NCI-H146 (cell line): ENCODE measurements around the gene IDH3B.

Experiments
- DNase-seq: peaks from one replicate; lab custom pipeline; 2025; lab: John Stamatoyannopoulos, UW

IDH3B gene

DNA sequence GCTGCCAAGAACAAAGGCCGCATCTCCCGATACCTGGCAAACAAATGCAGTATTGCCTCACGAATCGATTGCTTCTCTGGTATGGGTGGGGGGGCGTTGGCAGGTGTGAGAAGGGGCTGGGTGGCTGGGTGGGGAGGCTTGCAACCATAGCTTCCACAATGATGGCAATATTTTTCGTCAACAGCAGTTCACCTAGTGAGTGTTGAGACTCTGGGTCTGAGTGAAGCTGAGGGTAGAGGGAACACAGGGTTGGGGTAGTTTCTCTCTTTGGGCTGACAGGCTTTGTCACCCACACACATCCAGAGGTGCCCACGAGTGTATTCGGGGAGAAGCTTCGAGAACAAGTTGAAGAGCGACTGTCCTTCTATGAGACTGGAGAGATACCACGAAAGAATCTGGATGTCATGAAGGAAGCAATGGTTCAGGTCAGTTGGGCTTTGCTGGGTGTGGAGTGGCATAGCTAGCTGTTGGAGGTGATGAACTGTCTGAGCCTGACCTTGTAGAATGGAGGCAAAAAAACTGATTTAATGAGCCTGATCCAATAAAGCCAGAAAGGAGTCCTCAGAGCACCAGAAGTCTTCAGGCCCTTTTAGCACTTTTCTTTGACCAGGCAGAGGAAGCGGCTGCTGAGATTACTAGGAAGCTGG lies 7.4 kb downstream of the IDH3B start:
- DNase-seq, result no peak

DNA sequence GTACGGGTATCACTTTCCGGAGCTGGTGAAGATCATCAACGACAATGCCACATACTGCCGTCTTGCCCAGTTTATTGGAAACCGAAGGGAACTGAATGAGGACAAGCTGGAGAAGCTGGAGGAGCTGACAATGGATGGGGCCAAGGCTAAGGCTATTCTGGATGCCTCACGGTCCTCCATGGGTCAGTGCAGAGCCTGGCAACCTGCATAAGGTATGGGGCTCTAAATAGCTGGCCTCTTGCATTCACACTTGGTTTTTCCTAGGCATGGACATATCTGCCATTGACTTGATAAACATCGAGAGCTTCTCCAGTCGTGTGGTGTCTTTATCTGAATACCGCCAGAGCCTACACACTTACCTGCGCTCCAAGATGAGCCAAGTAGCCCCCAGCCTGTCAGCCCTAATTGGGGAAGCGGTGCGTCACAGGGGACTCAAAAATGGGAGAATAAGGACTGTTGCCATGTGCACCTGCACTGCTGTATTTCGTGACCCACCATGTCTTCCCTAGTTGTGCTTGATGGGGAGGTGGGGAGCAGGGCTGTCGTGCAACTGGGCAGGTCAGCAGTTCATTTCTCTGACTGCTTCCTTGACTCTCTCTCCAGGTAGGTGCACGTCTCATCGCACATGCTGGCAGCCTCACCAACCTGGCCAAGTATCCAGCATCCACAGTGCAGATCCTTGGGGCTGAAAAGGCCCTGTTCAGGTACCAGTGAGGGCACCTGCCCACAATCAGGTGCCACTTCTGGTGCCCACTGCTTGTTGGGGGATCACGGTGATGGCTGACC lies 8.5 kb downstream of the IDH3B start:
- no peak for DNase-seq

DNA sequence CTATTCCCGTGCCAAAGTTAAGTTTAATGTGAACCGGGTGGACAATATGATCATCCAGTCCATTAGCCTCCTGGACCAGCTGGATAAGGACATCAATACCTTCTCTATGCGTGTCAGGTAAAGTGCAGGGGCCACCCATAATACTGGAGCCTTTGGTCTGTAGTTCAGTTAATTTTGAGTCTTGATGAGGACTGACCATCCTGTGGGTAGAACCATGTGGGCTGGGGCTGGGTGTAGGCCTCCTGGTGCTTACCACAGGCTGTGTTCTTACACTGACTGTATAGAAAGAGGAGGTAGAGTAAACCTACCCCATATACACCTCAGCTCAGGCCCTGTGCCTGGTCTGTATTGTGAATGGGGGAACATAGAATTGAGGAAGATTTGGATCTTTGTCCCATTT lies 9.2 kb downstream of the IDH3B start:
- no peak for DNase-seq

DNA sequence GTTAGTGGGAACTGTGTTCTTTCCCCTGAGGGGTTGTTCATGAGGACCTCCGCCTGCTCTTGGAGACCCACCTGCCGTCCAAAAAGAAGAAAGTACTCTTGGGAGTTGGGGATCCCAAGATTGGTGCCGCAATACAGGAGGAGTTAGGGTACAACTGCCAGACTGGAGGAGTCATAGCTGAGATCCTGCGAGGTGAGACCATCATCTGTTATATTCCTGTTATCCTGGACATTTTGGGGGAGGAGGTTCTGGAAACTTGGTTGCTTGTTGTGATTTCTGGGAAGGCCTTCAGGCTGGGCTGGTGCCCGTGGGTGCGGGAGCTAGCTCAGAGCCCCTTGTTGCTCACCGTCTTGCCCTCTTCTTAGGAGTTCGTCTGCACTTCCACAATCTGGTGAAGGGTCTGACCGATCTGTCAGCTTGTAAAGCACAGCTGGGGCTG lies 9.6 kb downstream of the IDH3B start:
- DNase-seq, result no peak

DNA sequence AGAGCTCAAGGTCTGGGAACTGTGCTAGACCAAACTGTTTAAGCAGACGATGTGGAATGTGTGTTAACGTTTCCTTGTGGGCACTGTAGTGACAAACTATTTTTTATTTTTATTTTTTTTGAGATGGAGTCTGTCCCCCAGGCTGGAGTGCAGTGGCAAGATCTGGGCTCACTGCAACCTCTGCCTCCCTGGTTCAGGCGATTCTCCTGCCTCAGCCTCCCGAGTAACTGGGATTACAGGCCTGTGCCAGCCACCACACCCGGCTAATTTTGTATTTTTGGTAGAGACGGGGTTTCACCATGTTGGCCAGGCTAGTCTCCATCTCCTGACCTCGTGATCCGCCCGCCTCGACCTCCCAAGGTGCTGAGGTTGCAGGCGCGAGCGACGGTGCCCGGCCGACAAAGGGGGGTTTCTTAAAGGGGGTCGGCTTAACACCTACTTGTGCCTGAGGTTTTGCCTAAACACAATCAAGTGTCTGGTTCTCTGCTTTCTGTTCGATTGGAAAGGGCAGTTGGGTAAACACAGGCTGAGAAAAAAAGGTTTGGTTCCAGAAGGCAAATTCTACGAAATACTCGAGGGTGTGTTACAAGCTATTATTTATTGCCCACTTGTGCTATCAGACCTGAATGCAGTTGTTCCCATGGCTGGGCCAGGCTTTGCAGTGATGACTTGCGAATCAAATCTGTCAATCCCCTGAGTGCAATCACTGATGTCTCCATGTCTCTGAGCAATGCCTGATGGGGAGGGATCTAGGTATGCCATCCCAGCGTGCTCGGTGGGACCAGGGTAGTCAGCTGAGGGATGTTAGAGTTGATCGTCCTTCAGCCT lies 10.2 kb downstream of the IDH3B start:
- DNase-seq, result no peak

DNA sequence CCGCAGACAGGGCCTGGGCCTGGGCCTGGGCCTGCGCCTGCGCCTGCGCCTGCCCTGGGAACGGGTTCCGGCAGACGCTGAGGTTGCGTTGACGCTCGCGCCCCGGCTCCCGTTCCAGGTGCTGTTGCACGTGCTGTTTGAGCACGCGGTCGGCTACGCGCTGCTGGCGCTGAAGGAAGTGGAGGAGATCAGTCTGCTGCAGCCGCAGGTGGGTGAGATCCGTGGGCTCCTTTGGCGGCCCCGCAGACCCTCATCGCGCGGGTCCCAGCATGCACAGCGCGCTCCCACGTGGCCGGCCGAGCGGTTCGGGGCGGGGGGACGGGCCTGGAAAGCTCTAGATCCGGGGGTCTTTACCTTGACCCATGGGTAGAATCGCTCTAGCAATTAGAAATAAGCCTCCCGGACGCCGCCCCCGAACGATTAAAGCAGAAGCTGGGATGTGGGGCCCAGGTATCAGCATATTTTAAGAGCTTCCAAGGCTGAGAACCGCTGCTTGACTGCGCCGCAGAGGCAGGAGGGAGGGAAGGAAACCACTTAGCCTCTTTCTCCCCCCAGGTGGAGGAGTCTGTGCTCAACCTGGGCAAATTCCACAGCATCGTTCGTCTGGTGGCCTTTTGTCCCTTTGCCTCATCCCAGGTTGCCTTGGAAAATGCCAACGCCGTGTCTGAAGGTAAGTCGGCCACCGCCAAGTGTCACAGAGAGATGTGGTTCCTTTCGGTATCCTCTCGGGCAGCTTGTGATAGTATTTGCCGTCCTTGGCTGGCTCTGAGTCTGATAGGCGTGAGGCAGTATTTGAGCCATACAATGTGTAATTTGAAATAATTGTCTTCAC lies 11.1 kb downstream of the IDH3B start:
- DNase-seq, result peak; percentile 78

DNA sequence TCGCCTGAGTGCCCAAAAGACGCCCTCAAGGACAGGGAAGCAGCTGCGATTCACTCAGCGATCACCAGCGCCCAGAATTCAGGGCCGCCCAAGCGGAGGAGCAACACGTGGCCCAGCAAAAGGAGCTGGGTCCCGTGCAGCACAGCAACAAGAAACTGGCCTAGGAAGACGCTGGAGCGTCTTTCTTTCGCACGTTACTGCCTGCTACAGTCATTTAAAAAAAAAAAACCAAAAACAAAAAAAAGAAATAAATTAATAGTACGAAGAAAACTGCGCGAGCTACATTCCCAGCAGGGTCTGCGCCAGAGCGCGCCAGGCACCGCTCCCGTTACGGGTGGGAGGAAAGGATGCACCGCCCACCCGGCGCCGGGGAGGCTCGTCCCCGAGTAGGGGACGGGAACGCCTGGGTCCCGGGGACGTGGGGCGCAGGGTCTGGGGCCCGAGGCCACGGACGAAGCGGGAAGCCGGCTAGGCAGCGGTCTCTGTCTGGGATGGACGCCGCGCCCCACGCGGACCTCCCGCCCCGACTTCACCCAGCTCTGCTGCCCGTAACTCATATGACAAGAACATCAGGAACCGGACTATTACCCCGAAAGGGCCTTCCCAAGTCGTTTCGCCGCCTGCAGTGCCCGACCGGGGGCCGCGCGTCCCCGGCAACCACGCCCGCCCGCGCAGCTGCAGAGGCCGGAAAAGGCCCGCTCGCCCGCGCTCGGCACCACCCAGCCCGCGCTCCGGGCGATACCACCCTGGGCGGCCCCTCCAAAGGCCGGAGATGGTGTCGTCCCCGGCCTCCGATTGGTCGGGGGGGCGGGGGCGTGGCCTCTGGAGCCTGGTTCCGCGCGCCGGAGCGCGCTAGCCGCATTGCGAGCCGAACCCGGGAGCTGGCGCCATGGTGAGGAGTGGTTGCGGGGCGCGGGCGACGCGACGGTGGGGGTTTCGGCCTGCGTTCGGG lies 12.0 kb downstream of the IDH3B start, which contains the start of gene NOP56:
TSS of gene NOP56 (plus strand) at position 861 of the 952 bp plus-strand sequence. CDS start at position 890, 29 bp downstream.
- DNase-seq, result peak; percentile 95

DNA sequence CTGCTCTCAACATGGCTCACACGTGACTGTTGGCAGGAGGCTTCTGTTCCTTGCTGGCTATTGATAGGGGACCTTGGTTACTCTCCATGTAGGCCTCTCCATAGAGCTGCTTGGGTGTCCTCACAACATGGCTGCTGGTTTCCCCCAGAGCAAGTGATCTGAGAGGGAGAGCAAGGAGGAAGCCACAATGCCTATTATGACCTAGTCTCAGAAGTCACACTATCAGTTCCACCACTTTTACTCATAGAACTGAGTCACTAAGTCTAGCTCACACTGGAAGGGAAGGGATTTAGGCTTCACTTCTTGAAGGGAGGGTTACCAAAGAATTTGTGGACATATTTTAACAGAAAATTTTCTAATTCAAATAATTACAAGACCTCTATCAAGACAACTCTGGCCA lies 20.3 kb downstream of the IDH3B start:
- no peak for DNase-seq

DNA sequence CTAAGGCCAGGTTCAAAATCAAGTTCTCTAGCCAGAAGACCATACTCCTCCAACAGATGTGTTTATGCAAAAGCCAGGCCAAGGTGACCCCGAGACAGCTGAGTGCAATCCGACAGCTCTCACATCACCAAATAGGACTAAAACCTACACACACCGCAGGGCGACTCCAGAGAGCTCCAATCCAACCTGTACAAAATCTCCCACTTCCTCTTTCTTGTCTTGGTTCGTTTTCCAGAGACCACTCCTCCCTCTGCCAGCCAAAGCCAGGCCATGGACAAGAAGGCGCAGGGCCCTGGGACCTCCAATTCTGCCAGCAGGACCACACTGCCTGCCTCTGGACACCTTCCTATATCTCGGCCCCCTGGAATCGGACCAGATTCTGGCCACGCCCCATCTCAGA lies 23.1 kb downstream of the IDH3B start:
- no peak for DNase-seq

DNA sequence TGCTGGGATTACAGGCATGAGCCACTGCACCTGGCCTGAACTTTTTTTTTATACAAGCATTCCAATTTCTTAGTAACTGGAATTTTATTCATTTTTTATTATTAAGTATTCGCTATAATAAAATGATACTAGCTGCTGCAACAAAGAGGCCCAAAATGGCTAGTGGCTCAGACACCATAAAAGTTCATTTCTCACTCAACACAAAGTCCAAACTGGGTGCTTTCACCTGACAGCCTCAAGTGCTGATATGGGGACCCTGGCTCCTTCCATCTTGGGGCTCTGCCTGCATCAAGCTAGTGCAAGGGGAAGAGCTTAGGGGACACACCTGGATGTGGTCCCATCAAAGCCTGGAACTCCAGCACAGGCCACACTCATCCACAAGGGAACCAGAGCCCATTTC lies 23.8 kb downstream of the IDH3B start:
- DNase-seq, result no peak

DNA sequence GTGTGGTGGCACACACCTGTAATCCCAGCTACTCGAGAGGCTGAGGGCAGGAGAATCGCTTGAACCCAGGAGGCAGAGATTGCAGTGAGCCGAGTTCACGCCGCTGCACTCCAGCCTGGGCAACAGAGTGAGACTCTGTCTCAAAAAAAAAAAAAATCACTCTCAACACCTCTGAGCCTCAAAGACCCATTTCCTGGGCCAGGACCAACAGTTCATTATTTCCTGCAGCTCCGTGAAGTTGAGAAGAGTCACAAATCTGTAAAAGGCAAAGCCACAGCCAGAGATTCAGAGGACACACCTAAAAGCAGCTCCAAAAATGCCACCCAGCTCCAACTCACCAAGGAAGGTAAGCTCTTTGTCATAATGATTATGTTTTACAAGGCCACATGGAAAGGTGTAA lies 26.8 kb downstream of the IDH3B start:
- no peak for DNase-seq

DNA sequence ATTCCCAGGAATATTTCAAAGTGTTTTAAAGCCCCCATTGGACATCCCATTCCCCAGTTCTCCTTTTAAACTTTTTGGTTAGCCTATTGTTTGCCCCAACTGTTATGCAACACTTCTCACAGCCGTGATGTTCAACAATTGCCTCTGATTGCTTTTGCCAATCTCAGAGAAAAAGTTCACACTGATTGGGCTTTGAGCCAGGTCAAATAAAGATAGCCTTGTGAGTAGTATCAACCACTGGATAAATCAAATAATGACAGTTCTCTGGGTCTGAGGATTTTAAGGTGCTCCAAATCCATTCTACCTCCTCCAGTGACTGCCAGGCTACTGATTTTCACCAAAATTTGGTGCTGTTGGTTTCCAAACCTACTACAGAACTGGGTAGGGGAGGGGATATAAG lies 30.6 kb downstream of the IDH3B start:
- no peak for DNase-seq

DNA sequence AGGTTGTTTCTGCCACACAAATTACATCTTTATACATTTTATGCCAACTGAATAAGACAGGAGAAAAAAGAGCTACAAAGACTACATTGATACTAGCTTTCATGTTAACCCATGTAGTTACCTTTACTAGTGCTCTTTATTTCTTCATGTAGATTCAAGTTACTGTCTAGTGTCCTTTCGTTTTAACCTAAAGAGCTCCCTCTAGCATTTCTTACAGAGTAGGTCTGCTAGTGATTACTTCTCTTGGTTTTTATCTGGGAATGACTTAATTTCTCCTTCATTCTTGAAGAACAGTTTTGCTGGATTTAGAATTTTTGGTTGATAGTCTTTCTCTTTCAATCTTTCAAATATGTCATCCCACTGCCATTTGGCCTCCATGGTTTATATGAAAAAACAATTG lies 32.8 kb downstream of the IDH3B start:
- no peak for DNase-seq

DNA sequence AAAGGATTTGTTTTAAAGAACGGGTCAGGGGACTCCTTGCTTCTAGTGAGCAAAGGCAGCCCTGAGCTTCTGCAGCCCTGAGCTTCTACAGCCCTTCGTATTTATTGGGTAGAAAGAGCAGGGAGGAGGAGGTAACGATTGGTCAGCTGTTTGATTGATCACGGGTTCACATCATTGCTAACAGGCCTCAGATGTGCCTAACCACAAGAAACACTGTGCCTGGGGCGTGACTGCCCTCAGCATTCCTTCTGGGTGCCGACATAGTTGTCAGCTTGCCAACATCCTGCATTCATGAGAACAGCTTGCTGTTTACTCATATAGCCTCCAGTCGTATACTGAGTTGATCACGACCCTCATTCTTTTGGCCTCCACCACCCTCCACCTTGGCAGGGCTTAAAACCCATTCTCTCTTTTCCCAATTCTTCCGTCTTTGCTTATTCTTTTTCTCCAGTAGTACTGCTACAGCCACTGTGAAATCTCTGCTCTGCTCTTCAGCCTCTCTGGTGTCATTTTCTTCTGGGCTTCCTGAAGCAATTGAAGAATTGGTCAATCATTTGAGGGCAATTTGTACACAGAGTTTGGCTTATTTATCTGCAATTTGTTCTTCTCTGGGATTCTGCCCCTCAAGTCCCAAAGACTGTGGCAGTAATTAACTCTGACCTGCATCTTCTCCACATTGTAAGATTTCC lies 37.0 kb downstream of the IDH3B start:
- DNase-seq, result no peak

DNA sequence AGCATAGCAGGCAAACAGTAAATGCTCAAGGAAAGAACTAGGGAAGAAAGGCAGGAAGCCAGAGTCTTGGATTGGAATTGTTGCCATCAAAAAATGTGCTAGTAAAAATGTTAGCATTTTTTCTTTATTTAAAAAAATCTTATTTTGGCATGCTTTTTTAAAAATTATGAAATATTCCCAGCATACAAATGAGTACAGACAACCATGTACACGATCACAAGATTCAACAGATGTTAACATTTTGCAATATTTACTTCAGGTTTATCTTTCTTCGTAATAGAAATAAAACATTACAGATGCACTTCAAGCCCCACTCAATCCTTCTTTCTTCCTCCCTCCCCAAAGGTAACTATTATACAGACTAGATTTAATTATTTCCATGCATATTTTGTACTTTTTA lies 39.0 kb downstream of the IDH3B start:
- DNase-seq, result no peak

DNA sequence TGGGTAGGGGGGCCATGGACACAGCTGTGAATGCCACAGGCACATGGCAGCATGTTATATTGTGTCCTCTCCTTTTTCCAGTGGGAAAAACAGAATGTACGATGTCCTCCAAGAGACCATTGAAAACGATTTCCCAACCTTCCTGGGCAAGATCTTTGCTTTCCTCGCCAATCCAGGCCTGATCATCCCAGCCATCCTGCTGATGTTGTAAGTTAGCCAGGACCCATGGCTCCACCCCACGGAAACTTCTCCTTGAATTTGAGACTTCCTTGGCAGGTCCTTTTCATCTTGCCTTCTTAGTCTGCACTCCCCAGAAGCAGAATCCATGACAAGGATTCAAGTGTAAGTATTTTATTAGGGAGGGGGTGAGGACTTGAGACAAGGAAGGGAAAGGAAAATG lies 39.8 kb downstream of the IDH3B start:
- DNase-seq, result no peak

DNA sequence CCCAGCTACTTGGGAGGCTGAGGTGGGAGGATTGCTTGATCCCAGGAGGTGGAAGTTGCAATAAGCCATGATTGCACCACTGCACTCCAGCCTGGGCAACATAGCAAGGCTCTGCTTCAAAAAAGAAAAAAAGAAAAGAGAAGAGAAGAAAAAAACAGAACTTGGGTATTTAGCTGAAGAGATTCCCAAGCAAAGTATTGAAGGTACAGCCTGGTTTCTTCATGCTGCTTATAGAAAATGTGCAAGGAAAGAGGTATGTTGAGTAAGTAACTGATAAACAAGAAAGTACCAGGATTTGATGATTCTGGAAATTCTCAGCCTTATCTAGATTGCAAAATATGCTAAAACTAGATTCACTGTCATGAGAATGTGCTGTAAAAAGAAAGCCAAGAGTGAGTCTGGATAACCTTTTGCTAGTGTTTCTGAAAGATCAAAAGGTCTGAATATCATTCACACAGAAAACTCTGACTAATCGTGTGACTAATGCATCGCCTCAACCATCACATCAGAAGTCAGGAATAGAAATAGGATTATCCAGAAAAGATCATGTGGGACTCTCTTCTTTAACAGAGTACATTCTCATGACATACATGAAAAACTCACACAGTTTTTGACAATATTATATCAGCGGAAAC lies 43.9 kb downstream of the IDH3B start:
- no peak for DNase-seq

DNA sequence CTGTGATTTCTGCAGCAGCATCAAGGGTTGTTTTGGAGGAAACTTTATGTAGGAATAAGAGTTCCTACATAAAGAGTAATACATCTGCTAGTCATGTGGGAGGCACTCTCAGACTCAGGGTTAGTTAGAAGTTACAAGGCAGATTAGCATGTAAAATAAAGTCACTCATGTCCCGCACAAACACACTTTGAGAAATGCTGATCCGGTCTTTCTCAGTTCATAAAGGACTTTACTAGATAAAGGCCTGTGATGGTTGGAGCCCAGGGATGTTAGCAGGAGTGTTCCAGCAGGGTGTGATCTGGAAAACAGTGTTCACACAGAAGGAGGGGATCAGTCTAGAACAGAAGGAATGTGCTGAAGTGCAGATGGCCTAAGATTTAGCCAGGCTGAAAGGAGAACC lies 44.7 kb downstream of the IDH3B start:
- DNase-seq, result no peak

DNA sequence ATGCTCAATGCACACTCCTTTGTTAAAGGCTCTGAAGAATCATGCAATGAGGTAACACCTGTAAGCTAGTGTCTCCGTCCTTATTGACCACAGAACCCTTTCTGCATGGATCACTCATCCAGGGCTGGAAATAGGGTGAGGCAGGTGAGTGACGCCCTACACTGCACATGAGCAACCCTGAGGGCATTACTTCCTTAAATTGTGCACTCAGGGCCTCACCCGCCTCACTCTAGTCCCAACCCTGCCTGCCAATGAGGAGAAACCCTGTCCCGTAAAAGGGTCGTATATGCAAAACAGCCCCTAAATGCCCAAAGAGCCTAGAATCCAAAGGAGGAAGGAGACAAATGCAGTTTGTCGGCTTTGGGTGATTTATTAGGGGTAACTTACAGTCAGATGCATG lies 45.2 kb downstream of the IDH3B start:
- DNase-seq, result no peak
